Measurements from ENCODE around the gene A2ML1. TPM values are rescaled to one million over a fixed set of nuclear protein-coding genes. Genes with fewer than 3 reads are reported as not detected.
"Not testable (repeated sequence)": the region's sequence is repeated elsewhere in the genome, so short reads cannot be mapped to it uniquely, and the experiment has no call there.

A2ML1 gene
- total RNA-seq, 1 donor from 2014 or later = 3.8 TPM

- DNase-seq (ENCODE audit: extremely low spot score, unreplicated experiment) = no peak
- H3K4me1 Mint-ChIP-seq (ENCODE audit: unreplicated experiment) = no peaks in the 10 kb centered on the region
- TF ChIP-seq CTCF (conservative IDR thresholded peaks at IDR 0.05) = no peak
- no peak overlapping the region for H3K4me3 Mint-ChIP-seq
- peaks cover 4% of the 10 kb centered on the region for H3K36me3 Mint-ChIP-seq
- peaks cover 4% of the 10 kb centered on the region for H3K27me3 Mint-ChIP-seq
- H3K9me3 Mint-ChIP-seq = peaks cover 4% of the 10 kb centered on the region
- no peak overlapping the region for H3K27ac Mint-ChIP-seq
These were observed 72.6 kb downstream of the A2ML1 start for GRCh38 chr12:8894986-8895385.

DNA sequence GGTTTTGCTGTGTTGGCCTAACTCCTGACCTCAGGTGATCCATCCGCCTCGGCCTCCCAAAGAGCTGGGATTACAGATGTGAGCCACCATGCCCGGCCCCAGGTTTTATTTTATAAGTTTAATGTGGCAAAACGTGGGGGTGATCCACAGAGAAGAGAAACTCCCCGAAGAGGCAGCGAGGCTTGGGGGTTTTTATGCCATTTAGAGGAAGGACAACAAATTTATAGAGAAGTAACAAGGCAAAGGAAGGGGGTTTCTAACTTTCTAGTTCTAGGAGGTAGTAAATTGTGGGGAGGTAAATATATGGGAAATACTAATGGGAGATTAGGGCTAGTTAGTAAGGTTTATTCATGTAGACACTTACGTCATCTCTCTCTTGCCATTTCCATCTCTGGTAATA is 74.7 kb downstream of the A2ML1 start:
- Mint-ChIP-seq H3K4me3 (no peak overlapping the region), H3K27ac (no peak overlapping the region), H3K4me1 (ENCODE audit: unreplicated experiment) (no peaks in the 10 kb centered on the region), H3K36me3 (peaks cover 4% of the 10 kb centered on the region), H3K27me3 (peaks cover 4% of the 10 kb centered on the region), H3K9me3 (peaks cover 4% of the 10 kb centered on the region)
- DNase-seq (ENCODE audit: extremely low spot score, unreplicated experiment) = no peak
- no peak for TF ChIP-seq CTCF (conservative IDR thresholded peaks at IDR 0.05)

DNA sequence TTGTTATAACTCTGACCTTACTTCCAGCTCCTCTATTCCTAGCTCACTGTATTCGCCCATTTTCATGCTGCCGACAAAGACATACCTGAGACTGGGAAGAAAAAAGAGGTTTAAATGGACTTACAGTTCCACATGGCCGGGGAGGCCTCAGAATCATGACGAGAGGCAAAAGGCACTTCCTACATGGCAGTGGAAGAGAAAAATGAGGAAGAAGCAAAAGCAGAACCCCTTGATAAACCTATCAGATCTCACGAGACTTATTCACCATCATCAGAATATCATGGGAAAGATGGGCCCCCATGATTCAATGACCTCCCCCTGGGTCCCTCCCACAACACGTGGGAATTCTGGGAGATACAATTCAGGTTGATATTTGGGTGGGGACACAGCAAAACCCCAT is 77.4 kb downstream of the A2ML1 start:
- Mint-ChIP-seq H3K4me3 (no peak overlapping the region), H3K36me3 (peaks cover 8% of the 10 kb centered on the region), H3K4me1 (ENCODE audit: unreplicated experiment) (no peaks in the 10 kb centered on the region), H3K9me3 (peaks cover 4% of the 10 kb centered on the region), H3K27ac (no peak overlapping the region), H3K27me3 (peaks cover 4% of the 10 kb centered on the region)
- no peak for TF ChIP-seq CTCF (conservative IDR thresholded peaks at IDR 0.05)
- no peak for DNase-seq (ENCODE audit: extremely low spot score, unreplicated experiment)

- H3K36me3 Mint-ChIP-seq; H3K27me3 Mint-ChIP-seq; H3K4me3 Mint-ChIP-seq; DNase-seq (ENCODE audit: extremely low spot score, unreplicated experiment); H3K4me1 Mint-ChIP-seq (ENCODE audit: unreplicated experiment); H3K27ac Mint-ChIP-seq; H3K9me3 Mint-ChIP-seq: not testable (repeated sequence)
These were observed 80.3 kb downstream of the A2ML1 start for GRCh38 chr12:8902703-8903102.

DNA sequence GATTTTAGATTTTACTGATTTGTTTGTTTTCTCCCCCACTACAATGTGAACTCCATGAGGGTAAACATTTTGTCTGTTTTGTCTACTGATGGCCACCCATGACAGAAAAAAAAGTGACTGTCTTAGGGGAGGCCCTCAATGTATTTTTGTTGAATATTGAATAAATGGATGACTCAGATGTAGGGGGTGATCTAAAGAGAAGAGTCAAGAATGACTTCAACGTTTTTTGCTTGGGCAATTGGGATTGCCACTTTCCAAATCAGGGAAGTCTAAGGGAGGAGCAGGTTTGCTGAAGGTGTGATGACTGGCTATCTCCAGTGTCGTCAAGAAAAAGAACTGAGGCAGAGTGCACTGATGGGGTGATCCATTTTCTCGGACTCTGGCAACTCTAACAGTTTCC is 81.2 kb downstream of the A2ML1 start:
- no peak overlapping the region for H3K4me3 Mint-ChIP-seq
- TF ChIP-seq CTCF (conservative IDR thresholded peaks at IDR 0.05) = no peak
- peaks cover 5% of the 10 kb centered on the region for H3K4me1 Mint-ChIP-seq (ENCODE audit: unreplicated experiment)
- H3K27ac Mint-ChIP-seq = no peak overlapping the region
- H3K9me3 Mint-ChIP-seq = no peaks in the 10 kb centered on the region
- peaks cover 4% of the 10 kb centered on the region for H3K36me3 Mint-ChIP-seq
- no peaks in the 10 kb centered on the region for H3K27me3 Mint-ChIP-seq
- no peak for DNase-seq (ENCODE audit: extremely low spot score, unreplicated experiment)

- Mint-ChIP-seq H3K4me3 (no peak overlapping the region), H3K27me3 (no peaks in the 10 kb centered on the region), H3K4me1 (ENCODE audit: unreplicated experiment) (peaks cover 5% of the 10 kb centered on the region), H3K36me3 (peaks cover 4% of the 10 kb centered on the region), H3K27ac (no peak overlapping the region), H3K9me3 (no peaks in the 10 kb centered on the region)
- DNase-seq (ENCODE audit: extremely low spot score, unreplicated experiment) = no peak
- TF ChIP-seq CTCF (conservative IDR thresholded peaks at IDR 0.05) = no peak
These were observed 82.2 kb downstream of the A2ML1 start for GRCh38 chr12:8904665-8905064.

All from type B pancreatic cell (in vitro differentiated cells).